WTC11 (cell line): ENCODE results near the gene SLC43A3. TPM values are rescaled to one million over a fixed set of nuclear protein-coding genes. Genes with fewer than 3 reads are reported as not detected.

Experiments
- AFF4 ChIP-seq: sonication (generic); formaldehyde crosslinking; IDR thresholded peaks from 2 replicates; pipeline ENCODE4 v1.8.1; 2023; ENCODE audit warnings: mild to moderate bottlenecking, missing genetic modification reagents, borderline replicate concordance
- HMGXB4 ChIP-seq: sonication (generic); formaldehyde crosslinking; IDR thresholded peaks from 2 replicates; pipeline ENCODE4 v1.8.1; 2023; ENCODE audit warnings: mild to moderate bottlenecking, moderate library complexity, missing genetic modification reagents
- SOX15 ChIP-seq: fragments of 250-450 bp; sonication (Bioruptor Pico); IDR thresholded peaks from 2 replicates; pipeline ENCODE4 v1.9.0; 2021; ENCODE audit warnings: mild to moderate bottlenecking
- SP1 ChIP-seq: sonication (generic); formaldehyde crosslinking; conservative IDR thresholded peaks from 2 replicates; pipeline ENCODE4 v1.8.1; 2022; ENCODE audit warnings: missing genetic modification reagents
- ZNF232 ChIP-seq: sonication (generic); formaldehyde crosslinking; IDR thresholded peaks from 2 replicates; pipeline ENCODE4 v1.8.0; 2022; ENCODE audit warnings: mild to moderate bottlenecking, missing genetic modification reagents
- ZNF425 ChIP-seq: fragments of 250-450 bp; sonication (Bioruptor Pico); conservative IDR thresholded peaks from 2 replicates; pipeline ENCODE4 v1.9.0; 2021; ENCODE audit warnings: mild to moderate bottlenecking
- total RNA-seq: library from RNA; stranded (reverse); gene quantifications from 3 replicates; pipeline ENCODE4 v1.2.3, GENCODE V29; 2021
- TF ChIP-seq, protein P1 (sequence below): fragments of 200-600 bp; IDR thresholded peaks from 2 replicates; pipeline ENCODE4 v1.8.0; 2022; ENCODE audit warnings: antibody characterized with exemption
- TF ChIP-seq, protein P2 (sequence below): sonication (generic); formaldehyde crosslinking; IDR thresholded peaks from 2 replicates; pipeline ENCODE4 v1.8.1; 2023; ENCODE audit warnings: mild to moderate bottlenecking, missing genetic modification reagents
- TF ChIP-seq, protein P3 (sequence below): sonication (generic); formaldehyde crosslinking; IDR thresholded peaks from 2 replicates; pipeline ENCODE4 v1.8.1; 2022; ENCODE audit warnings: low read depth, missing genetic modification reagents, borderline replicate concordance
- TF ChIP-seq, protein P4 (sequence below): sonication (generic); formaldehyde crosslinking; IDR thresholded peaks from 2 replicates; pipeline ENCODE4 v1.8.0; 2023; ENCODE audit warnings: missing genetic modification reagents, mild to moderate bottlenecking, borderline replicate concordance
- TF ChIP-seq, protein P5 (sequence below): fragments of 250-450 bp; sonication (Bioruptor Pico); IDR thresholded peaks from 2 replicates; pipeline ENCODE4 v1.9.0; 2021; ENCODE audit warnings: moderate library complexity, mild to moderate bottlenecking, inconsistent platforms, borderline replicate concordance

The SLC43A3 gene
- total RNA-seq, 1 experiment from 2014 or later, result 22.6 TPM

DNA sequence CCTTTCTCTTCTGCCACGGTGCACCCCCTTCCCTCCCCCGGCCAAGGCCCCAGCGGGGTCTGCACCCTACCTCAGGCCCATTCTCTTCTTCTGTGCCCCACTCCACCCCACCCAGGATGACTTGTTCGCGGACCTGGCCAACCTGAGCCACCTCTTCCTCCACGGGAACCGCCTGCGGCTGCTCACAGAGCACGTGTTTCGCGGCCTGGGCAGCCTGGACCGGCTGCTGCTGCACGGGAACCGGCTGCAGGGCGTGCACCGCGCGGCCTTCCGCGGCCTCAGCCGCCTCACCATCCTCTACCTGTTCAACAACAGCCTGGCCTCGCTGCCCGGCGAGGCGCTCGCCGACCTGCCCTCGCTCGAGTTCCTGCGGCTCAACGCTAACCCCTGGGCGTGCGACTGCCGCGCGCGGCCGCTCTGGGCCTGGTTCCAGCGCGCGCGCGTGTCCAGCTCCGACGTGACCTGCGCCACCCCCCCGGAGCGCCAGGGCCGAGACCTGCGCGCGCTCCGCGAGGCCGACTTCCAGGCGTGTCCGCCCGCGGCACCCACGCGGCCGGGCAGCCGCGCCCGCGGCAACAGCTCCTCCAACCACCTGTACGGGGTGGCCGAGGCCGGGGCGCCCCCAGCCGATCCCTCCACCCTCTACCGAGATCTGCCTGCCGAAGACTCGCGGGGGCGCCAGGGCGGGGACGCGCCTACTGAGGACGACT is 49.3 kb upstream of the SLC43A3 start (continued):
- TF ChIP-seq, protein P1, sequence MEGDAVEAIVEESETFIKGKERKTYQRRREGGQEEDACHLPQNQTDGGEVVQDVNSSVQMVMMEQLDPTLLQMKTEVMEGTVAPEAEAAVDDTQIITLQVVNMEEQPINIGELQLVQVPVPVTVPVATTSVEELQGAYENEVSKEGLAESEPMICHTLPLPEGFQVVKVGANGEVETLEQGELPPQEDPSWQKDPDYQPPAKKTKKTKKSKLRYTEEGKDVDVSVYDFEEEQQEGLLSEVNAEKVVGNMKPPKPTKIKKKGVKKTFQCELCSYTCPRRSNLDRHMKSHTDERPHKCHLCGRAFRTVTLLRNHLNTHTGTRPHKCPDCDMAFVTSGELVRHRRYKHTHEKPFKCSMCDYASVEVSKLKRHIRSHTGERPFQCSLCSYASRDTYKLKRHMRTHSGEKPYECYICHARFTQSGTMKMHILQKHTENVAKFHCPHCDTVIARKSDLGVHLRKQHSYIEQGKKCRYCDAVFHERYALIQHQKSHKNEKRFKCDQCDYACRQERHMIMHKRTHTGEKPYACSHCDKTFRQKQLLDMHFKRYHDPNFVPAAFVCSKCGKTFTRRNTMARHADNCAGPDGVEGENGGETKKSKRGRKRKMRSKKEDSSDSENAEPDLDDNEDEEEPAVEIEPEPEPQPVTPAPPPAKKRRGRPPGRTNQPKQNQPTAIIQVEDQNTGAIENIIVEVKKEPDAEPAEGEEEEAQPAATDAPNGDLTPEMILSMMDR, result no peak
- TF ChIP-seq HMGXB4 (peak; percentile 39; the same call in 1 of the 2 replicates), SOX15 (CRISPR knock-in tag) (no peak), ZNF232 (CRISPR knock-in tag) (no peak), ZNF425 (CRISPR knock-in tag) (no peak), AFF4 (CRISPR knock-in tag) (no peak), SP1 (no peak)
- TF ChIP-seq, protein P2, sequence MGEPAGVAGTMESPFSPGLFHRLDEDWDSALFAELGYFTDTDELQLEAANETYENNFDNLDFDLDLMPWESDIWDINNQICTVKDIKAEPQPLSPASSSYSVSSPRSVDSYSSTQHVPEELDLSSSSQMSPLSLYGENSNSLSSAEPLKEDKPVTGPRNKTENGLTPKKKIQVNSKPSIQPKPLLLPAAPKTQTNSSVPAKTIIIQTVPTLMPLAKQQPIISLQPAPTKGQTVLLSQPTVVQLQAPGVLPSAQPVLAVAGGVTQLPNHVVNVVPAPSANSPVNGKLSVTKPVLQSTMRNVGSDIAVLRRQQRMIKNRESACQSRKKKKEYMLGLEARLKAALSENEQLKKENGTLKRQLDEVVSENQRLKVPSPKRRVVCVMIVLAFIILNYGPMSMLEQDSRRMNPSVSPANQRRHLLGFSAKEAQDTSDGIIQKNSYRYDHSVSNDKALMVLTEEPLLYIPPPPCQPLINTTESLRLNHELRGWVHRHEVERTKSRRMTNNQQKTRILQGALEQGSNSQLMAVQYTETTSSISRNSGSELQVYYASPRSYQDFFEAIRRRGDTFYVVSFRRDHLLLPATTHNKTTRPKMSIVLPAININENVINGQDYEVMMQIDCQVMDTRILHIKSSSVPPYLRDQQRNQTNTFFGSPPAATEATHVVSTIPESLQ (CRISPR knock-in tag), result no peak
- TF ChIP-seq, protein P3, sequence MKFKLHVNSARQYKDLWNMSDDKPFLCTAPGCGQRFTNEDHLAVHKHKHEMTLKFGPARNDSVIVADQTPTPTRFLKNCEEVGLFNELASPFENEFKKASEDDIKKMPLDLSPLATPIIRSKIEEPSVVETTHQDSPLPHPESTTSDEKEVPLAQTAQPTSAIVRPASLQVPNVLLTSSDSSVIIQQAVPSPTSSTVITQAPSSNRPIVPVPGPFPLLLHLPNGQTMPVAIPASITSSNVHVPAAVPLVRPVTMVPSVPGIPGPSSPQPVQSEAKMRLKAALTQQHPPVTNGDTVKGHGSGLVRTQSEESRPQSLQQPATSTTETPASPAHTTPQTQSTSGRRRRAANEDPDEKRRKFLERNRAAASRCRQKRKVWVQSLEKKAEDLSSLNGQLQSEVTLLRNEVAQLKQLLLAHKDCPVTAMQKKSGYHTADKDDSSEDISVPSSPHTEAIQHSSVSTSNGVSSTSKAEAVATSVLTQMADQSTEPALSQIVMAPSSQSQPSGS (CRISPR knock-in tag), result no peak
- TF ChIP-seq, protein P4, sequence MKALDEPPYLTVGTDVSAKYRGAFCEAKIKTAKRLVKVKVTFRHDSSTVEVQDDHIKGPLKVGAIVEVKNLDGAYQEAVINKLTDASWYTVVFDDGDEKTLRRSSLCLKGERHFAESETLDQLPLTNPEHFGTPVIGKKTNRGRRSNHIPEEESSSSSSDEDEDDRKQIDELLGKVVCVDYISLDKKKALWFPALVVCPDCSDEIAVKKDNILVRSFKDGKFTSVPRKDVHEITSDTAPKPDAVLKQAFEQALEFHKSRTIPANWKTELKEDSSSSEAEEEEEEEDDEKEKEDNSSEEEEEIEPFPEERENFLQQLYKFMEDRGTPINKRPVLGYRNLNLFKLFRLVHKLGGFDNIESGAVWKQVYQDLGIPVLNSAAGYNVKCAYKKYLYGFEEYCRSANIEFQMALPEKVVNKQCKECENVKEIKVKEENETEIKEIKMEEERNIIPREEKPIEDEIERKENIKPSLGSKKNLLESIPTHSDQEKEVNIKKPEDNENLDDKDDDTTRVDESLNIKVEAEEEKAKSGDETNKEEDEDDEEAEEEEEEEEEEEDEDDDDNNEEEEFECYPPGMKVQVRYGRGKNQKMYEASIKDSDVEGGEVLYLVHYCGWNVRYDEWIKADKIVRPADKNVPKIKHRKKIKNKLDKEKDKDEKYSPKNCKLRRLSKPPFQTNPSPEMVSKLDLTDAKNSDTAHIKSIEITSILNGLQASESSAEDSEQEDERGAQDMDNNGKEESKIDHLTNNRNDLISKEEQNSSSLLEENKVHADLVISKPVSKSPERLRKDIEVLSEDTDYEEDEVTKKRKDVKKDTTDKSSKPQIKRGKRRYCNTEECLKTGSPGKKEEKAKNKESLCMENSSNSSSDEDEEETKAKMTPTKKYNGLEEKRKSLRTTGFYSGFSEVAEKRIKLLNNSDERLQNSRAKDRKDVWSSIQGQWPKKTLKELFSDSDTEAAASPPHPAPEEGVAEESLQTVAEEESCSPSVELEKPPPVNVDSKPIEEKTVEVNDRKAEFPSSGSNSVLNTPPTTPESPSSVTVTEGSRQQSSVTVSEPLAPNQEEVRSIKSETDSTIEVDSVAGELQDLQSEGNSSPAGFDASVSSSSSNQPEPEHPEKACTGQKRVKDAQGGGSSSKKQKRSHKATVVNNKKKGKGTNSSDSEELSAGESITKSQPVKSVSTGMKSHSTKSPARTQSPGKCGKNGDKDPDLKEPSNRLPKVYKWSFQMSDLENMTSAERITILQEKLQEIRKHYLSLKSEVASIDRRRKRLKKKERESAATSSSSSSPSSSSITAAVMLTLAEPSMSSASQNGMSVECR (CRISPR knock-in tag), result 0 out of 2 replicates have a peak, but pooled peaks have one; percentile 45
- TF ChIP-seq, protein P5, sequence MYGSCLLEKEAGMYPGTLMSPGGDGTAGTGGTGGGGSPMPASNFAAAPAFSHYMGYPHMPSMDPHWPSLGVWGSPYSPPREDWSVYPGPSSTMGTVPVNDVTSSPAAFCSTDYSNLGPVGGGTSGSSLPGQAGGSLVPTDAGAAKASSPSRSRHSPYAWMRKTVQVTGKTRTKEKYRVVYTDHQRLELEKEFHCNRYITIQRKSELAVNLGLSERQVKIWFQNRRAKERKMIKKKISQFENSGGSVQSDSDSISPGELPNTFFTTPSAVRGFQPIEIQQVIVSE (CRISPR knock-in tag), result no peak
- TF ChIP-seq, all 79 proteins: peak for 23
